Activated CD4-positive, CD25-positive, alpha-beta regulatory T cell treated with anti-CD3 and anti-CD28 coated beads, Interleukin-2, amount 50 U/mL, for 24 hours (primary cell): ENCODE results near the gene RHBDL1.
"Not testable (repeated sequence)": the region's sequence is repeated elsewhere in the genome, so short reads cannot be mapped to it uniquely, and the experiment has no call there.

Experiments used
- ATAC-seq, 2 donors: fragments of 150-1000 bp; cut with Tn5 transposase; one replicate each; pipeline ENCODE4 v1.10.0; 2021; ENCODE audit warnings: mild to moderate bottlenecking in 1 of 2, moderate library complexity in 1 of 2

RHBDL1 gene

GRCh38 chr16:708019-708418 lies 32.5 kb downstream of the RHBDL1 start:
- no peak for ATAC-seq

- ATAC-seq = no peak
Observed at GRCh38 chr16:708959-709358, 33.5 kb downstream of the RHBDL1 start.

DNA sequence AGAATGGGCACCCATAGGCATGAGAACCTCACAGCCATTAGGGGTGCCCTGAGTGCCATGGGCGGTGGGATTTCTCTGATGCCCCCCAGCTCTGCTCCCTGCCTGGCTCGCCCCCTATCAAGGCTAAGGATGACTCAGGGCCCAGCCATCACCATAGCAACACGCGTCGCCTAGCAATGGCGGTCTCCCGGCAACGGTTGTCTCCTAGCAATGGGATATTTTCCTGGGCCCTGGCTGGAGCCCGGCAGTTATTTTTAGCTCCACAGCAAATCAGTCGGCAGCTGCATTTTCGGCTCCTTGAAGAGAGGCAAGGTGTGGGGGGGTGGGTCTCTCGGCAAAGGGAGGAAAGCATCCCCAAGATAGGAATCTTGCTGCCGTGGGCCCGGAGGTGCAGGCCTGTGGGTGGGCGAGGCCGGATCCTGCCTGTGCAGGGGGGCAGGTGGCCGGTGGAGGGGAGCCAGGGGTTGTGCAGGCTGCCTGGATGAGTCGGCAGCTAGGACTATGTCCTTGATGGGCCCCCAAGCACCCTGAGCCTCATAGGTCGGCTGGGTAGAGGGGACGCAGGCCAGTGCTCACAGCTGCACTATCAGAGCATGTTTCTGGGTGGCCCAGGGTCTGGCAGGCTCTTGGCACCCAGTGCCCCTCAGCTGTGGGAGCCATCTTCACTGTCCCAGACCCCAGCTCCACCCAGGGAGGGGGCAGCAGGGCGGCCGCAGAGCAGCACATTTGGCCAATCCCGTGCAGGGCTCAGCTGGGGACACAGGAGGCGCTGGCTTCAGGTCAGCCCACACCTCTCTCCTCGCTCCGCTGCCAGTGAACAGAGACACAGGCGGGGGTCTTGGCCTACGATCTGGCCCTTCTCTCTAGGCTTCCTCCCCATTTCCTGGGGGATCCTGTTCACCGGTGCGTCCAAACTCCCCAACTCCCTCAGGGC lies 34.4 kb downstream of the RHBDL1 start:
- no peak for ATAC-seq

- ATAC-seq = no peak
Observed at GRCh38 chr16:710500-711075, 35.1 kb downstream of the RHBDL1 start.

DNA sequence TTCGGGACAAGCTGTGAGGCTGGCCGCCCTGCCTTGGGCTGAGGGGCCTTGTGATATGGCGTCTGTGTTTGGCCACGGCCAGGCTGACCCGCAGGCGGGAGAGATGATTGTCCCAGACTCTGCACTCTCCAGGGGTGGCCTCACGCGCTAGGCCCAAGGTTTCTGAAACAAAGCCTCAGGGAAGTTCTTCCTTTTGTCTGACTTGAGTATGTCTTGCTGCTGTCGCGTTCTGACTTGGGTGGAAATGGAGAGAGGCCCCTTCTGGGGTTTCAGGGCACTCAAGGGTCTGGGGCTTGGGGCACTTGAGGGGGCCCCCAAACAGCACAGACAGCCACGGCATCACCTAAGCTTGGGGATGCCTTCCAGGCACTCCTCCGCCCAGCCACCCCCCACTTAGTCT lies 35.6 kb downstream of the RHBDL1 start:
- ATAC-seq = no peak

DNA sequence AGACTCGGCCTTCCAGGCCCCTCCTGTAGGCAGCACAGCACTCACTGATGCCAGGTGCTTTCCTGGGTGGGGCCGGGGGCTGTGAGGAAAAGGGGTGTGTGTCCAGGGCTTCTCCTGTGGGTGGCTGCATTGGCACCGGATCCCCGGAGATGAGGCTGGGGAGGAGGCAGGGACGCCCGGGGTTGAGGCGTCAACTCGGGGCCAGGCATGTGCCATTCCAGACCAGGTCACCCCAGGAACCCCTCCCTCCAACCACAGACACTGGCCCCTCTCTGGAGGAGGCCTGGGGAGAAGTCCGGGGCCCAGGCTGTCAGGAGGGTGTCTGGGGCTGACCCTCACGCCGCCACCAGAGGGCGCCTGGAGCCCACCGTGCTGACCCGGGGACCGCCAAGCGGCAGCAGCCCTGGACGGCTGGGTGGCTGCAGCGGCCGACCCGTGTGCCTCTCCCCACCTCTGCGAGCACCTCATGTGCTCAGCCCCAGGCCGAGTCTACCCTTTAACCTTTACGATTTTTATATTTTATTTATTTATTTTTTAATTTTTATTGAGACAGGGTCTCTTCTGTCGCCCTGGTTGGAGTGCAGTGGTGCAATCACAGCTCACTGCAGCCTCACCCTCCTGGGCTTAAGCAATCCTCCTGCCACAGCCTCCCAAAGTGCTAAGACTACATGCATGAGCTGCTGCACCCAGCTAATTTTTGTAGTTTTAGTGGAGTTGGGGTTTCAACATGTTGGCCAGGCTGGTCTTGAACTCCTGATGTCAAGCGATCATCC lies 36.3 kb downstream of the RHBDL1 start:
- ATAC-seq = peak; percentile 64 to 66

DNA sequence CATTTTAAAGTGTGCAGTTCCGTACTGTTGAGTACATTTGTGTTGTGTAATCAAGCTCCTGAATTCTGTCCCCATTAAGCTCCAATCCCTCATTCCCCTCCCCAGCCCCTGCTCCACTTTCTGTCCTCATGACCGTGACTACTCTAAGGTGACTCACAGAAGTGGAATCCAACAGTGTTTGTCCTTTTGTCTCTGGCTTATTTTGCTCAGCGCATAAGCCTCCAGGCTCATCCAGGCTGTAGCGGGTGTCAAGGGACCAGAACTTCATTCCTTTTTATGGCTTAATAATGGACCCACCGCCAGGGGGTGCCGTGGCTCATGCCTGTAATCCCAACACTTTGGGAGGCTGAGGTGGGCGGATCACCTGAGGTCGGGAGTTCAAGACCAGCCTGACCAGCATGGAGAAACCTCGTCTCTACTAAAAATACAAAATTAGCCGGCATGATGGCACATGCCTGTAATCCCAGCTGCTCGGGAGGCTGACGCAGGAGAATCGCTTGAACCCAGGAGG lies 37.3 kb downstream of the RHBDL1 start:
- ATAC-seq = not testable (repeated sequence)

GRCh38 chr16:714079-714478 lies 38.6 kb downstream of the RHBDL1 start:
- no peak for ATAC-seq

GRCh38 chr16:714558-715476 lies 39.3 kb downstream of the RHBDL1 start, which contains the start of gene METRN:
TSS of gene METRN (plus strand) at chr16:715118. CDS start at chr16:715290, 172 bp downstream.
- peak; percentile 86 to 89 for ATAC-seq

DNA sequence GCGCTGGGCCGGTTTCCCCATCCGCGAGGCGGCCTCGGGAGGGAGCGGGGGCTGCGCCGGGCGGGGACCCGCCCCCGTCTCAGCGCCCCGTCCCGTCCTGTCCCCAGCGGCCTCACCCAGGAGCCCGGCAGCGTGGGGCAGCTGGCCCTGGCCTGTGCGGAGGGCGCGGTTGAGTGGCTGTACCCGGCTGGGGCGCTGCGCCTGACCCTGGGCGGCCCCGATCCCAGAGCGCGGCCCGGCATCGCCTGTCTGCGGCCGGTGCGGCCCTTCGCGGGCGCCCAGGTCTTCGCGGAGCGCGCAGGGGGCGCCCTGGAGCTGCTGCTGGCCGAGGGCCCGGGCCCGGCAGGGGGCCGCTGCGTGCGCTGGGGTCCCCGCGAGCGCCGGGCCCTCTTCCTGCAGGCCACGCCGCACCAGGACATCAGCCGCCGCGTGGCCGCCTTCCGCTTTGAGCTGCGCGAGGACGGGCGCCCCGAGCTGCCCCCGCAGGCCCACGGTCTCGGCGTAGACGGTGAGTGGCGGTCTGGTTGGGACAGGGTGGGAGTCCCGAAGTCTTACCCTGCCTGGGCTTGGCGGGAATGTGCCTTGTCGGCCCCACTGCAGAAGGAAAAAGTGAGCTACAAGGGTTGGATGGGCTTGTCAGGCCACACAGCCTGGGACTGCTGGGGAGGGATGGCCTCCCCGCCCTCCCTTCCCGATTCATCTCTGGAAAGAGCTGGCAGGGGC lies 40.2 kb downstream of the RHBDL1 start:
- ATAC-seq = peak; percentile 20 to 21

- no peak for ATAC-seq
Observed at GRCh38 chr16:716200-716568, 40.7 kb downstream of the RHBDL1 start.

DNA sequence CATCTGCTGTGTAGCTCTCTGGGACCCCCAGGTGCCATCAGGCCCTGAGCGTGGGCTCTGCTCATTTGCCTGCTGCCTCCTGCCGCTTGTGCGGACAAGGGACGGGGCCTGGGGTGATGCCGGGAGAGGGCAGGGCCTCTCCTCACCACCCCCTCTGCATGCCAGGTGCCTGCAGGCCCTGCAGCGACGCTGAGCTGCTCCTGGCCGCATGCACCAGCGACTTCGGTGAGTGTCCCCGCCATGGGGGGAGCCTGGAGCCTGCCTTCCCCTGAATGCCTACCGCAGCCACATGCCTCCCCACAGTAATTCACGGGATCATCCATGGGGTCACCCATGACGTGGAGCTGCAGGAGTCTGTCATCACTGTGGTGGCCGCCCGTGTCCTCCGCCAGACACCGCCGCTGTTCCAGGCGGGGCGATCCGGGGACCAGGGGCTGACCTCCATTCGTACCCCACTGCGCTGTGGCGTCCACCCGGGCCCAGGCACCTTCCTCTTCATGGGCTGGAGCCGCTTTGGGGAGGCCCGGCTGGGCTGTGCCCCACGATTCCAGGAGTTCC lies 41.4 kb downstream of the RHBDL1 start:
- ATAC-seq = no peak

- no peak for ATAC-seq
Observed at GRCh38 chr16:717450-718245, 42.2 kb downstream of the RHBDL1 start.

DNA sequence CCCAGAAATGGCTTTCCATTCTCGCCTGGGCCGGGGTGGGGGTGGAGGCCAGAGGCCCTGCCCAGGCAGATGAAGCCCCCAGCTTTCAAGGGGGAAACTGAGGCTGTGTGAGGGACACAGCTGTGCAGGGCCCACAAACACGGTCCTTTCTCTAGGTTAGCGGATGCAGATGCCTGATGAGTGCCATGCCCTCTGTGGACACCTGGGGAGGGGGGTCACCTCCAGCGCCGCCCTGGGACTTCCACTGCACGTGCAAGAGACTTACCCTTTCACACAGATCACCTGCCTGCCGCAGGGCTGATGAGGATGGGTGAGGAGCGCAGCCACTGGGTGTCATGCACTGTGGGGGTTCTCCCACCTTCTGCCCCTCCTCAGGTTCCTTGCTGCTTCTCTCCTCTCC lies 42.9 kb downstream of the RHBDL1 start:
- ATAC-seq = no peak

DNA sequence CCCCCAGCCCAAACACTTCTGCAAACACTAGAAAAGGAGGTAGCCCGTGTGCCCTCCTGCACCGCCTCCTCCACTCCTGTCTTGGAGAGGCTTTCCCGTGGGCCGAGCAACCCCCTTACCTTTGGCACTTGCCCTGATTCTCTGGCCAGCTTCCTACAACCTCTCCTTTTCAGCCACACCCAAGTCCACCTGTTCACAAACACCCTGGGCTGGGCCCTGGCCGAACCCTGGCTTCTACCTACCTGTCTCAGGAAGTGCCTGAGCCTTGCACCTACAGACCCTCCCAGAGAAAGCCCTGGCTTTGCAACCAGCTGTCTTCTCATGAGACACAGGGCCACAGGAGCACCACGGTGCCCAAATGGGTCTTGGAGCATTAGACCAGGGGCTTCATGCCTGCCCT lies 43.5 kb downstream of the RHBDL1 start:
- no peak for ATAC-seq

- ATAC-seq = no peak
Observed at GRCh38 chr16:719815-720446, 44.5 kb downstream of the RHBDL1 start.

DNA sequence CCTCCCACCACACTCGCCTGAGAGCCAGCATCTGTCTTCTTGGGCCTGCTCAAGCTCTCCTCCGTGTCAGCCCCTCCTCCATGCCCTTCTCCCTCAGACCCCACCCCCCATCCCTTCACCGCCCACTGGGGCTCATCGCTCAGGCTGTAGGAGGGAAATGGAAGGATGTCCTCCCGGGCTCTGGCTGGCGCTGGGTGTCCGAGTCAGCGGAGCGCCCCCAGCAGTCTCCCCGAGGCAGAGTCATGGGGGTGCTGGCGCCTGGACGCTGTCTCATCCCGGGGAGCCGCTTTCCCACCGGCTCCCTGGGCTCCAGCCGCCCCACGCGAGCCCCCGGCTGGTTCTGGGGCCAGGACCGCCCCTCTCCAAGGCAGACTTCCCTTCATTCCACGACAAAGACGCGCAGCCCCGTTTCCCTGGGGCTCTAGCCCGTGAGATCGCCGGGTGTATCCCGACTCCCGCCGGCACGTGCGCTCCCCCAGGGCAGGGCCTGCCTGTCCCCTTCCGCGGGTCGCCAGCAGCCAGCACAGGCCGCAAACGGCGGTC lies 45.0 kb downstream of the RHBDL1 start:
- ATAC-seq = peak; percentile 19 to 25

- ATAC-seq = peak; percentile 82 to 83
Observed at GRCh38 chr16:720990-721764, 45.7 kb downstream of the RHBDL1 start, which contains the start of gene ANTKMT. TSS of gene ANTKMT (plus strand) at chr16:721146. CDS start at chr16:721275, 129 bp downstream.
